ENCODE measurements around the gene ANKDD1A.

Gene ANKDD1A

DNA sequence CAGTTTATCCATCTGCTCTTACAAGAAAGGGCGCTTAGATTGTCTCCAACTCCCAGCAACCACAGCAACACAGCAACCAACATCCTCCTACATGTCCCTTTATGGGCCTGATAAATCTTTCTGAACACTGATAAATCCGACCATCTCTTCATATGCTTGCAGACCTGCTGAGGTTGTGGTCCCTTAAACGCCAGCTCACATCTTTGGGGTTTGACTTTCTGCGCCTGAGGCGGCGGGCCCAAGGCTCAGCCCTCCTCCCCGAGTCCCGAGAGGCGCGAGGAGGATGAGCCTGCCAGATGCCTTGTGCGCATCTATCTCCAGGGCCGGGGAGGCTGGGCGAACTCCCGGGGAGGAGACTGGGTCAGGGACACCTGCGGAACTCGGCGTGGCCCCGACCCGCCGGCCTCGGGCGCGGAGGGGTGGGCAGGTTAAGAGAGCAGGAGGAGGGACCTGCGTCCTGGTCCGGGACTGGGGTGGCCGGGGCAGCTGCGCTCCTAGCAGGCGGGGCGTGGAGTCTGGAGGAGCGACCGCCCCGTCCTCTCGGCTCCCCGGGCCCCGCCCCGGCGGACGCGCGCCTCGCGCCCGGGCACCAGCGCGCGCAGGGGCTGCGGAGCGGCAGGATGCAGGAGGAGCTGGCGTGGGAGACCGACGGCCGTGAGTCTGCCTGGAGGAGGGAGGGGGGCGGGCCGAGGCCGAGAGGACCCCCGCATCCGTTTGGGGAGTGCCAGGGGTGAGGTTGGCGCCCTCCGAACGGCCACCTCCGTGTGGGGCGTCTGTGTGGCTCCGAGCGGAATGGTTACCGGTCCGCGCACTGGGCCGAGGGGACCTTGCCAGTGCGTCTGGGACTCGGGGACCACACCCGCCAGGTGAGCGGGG lies at the start of gene ANKDD1A:
Gene ANKDD1A (plus strand): TSS at position 592 of the 876 bp plus-strand sequence. CDS start 29 bp downstream, at position 621.
- peak; percentile 63 to 68 for DNase-seq

DNA sequence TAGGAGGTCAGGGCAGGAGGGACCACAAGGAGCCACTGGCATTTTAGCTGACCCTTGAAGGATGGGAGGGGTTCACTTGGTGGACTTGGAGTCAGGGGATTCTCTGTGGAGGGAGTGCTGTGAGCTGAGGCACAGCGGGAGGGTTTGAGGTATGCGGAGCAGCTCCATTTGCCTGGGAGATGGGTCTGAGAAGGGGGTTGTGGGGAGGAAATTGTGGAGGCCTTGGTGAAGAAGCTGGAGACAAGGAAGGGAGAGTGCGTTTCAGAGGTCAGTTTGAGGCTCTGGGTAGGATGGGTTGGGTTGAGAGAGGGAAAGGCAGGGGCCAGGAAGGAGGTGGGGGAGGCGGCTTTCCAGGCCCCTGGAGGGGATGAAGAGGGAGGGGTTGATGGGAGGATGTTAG lies 49.7 kb upstream of the ANKDD1A start:
- no peak for DNase-seq

DNA sequence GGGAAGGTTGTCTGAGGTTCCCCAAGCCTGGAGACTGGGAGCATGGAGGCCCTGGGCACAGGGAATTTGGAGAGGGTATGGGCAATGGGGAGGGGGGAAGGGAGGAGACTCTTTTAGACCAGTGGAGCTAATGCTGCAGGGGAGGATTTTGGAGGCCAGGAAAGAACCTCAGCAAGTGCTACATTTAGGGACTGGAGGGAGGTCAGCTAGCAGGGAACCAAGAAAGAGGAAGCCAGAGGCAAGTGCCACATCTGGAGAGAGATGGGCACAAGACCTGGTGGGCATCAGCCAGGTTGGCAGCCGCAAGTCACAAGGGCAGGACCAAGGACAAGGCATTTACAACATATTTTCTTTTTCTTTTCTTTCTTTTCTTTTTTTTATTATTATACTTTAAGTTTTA lies 49.3 kb upstream of the ANKDD1A start:
- DNase-seq, result no peak

DNA sequence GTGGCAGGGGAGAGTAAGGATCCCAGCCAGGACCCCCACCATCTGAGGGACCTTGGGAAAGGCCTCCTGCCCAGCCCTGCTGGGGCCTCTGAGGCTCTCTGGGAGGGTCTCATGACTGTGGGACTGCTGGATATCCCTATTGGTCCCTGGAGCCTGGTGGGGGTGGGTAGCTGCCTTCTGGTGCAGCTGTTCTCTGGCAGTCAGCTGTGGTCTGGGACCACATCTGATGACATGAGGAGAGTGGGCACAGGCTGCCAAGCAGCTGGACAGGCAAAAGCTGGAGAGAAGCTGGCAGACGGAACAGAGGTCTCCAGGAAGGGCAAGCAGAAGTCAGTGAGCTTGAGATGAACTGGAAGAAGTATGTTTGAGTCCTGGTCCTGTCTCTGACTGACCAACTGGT lies 47.6 kb upstream of the ANKDD1A start:
- DNase-seq, result no peak

DNA sequence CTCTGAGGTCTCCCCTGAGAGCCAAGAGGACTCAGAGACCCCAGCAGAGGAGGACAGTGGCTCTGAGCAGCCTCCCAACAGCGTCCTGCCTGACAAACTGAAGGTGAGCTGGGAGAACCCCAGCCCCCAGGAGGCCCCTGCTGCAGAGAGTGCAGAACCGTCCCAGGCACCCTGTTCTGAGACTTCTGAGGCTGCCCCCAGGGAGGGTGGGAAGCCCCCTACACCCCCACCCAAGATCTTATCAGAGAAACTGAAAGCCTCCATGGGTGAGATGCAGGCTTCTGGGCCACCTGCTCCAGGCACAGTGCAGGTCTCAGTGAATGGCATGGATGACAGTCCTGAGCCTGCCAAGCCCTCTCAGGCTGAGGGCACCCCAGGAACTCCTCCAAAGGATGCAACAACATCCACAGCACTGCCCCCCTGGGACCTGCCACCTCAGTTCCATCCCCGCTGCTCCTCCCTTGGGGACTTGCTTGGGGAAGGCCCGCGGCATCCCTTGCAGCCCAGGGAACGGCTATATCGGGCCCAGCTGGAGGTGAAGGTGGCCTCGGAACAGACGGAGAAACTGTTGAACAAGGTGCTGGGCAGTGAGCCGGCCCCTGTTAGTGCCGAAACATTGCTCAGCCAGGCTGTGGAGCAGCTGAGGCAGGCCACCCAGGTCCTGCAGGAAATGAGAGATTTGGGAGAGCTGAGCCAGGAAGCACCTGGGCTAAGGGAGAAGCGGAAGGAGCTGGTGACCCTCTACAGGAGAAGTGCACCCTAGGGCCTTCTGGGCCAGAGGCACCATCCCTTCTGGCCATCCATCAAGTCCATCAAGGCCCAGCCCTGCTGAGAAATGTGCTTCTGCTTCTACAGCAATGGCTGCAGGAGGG lies 46.3 kb upstream of the ANKDD1A start:
- DNase-seq, result no peak

DNA sequence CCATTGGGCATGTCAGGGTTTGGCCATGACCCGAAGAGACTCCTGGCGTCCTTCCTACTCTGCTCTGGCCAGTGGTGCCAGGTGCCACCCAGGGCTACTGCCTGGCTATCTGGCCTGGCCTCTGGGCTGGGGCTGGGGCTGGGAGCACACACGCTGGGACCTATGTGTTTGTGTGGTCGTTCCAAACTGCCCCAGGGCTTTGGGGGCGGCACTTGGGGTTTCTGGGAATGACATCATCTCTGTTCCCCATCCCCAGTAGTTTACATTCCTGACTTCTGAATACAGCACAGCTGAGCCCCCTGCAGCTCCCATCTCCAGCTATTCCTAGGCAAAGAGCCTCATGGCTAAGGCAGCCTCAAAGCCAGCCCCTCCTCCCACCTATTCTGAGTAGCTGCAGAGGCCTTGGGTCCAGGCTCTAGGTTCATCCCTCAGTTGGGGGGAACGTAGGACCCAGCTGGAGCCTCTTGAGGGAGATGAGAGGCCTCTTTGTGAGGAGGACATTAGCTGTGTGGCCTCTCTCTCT lies 45.6 kb upstream of the ANKDD1A start:
- no peak for DNase-seq

DNA sequence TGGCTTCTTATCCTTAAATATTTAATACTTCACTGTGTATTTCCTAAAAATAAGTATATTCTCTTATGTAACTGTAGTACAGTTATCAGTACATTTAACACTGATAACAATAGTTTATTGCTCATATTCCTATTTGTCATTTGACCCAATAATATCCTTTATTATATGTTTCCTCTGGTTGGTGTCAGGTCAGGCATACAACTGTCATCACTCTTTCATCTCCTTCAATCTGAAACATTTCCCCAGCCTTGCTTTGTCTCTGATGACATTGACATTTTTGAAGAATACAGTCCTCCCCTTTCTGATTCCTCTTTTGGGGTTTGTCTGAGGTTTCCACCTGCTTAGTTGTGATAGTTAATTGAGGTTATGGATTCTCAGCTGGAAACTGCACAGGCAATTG lies 42.2 kb upstream of the ANKDD1A start:
- no peak for DNase-seq

DNA sequence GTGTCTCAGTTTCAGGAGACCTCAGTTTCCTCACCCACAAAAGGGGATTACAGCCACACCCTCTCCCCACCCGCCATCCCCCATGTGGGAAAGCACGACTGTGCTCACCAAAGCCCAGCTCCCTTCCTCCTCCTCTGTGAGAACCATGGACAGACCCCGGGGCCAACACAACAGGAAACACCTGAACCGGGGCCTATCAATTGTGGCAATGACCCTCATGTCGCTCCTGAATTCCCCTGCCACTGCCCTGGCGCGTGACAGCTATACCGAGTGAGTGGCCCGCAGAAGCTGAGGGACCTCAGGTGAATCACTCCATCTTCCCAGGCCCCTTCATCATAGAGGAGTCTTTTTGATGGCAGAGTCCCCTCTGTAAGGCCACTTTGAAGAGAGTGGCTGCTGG lies 41.3 kb upstream of the ANKDD1A start:
- no peak for DNase-seq

DNA sequence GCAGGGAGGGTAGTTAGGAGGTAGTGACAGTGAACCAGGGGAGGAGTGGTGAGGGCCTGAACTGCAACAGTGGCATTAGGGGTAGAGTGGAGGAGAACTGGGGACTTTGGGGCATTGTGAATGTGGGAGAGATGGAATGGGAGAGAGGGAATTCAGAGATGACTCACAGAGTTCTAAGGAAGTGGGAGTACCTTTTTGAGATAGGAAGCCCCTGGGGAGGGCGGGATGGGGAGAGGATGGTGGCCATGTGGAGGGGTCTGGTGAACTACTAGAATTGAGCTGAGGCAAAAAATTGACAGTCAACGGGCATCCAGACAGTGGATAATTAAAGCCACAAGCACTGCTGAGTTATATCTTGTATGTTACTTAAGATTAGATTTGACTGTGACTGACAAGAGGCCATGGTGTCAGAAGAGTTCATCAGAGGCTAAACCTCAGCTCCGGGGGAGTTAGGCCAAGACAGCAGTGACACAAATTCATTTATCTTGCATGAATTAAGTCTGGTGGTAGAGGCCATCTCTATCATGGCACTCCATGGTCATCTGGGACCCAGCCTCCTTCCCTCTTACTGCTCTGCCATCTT lies 36.0 kb upstream of the ANKDD1A start:
- no peak for DNase-seq

DNA sequence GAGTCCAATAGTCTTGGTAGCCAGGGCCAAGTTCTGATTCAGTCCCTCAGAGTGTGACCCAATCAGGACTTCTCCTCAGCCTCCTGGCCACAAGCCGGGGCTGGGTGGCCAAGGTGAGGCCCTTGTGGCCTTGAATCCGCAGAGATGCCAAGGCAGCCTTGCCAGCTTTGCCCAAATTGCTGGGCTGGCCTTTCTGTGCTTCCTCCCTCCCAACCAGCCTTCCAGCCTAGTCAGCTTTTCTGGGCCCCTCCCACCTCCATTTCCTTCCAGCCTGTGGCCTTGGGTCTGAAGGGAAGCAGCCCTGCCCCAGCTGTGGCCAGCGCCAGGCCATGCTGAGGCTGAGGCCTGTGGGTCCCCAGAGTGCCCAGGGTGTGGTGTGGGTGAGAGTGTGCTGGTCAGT lies 34.3 kb upstream of the ANKDD1A start:
- peak in 1 of 2 experiments; percentile 24 for DNase-seq

DNA sequence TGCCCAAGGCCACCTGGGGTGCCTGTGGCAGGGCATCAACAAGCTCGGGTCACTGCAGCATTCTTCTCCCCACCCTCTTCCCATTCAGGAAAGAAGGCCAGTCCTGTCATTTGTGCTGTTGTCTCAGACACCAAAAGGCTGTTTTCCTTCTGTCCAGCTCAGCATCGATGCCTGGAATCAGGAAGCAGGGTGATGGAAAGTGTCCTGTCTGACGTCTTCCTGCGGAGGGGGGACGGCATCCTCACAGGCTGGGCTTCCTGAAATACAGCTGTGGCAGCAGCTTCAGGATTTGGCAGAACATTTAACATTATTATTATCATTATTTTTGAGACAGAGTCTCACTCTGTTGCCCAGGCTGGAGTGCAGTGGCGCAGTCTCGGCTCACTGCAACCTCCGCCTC lies 33.0 kb upstream of the ANKDD1A start:
- DNase-seq, result no peak

DNA sequence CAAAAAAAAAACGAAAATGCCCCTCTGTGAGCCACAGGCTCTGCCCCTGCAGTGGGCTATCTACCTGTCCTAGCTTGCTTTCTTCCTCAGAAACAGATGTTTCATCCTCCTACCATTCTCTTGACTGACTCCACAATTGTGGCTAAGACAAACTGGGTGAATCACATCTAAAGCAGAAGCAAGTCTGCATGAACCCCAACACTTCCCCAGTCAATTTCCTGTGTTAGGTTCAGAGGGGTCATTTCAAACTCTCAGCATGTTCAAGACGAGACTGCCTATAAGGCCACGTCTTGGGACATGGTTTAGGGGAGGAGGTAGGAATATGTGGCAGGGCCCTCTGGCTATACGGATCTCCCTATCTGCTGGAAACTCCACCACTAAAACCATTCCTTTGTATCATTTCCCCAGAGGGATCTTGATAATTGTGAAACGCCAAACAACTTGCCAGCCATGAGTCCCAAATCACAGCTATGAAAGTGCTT lies 28.6 kb upstream of the ANKDD1A start:
- peak in 1 of 2 experiments; percentile 33 for DNase-seq

DNA sequence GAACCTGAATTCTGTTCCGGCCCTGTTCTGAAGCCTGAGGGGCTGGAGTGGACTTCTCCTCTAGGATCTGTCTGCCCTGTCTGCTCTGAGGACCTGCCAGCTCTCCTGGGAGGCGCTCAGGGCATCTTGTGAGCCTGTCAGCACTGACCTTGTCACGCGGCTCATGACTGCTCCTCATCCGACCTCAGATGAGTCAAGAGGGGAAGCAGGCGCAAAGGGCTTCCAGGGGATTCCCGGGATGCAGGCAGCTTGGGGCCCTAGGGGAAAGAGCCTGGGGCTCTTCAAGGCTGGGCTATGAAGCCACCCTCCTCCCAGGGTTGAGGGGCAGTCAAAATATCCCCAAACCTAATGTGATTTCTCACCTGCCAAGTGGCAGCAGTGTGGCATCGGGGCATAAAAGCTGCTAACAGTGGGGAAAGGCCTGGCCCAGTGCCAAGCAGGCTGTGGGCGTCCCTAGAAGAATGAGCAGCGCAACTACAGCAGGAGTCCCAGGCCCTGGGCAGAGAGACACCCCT lies 27.6 kb upstream of the ANKDD1A start:
- DNase-seq, result peak; percentile 83 to 87

DNA sequence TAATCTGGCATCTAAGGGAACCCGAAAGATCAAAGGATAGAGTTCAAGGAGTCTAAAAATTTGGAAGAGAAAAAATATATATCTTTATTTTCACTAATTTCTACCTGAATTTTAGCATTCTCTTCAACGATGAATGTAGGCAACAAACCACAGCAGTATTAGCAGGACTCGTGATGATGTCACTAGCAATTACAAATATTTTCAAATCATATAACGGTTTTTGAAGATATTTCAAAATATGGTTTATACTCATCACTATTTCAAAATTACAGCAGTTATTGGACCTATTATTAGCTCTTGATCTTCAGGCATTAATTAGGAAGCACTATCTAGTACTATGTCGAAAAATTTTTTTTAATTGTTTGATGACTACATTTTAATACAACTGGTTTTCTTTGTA lies 27.0 kb upstream of the ANKDD1A start:
- DNase-seq, result no peak

DNA sequence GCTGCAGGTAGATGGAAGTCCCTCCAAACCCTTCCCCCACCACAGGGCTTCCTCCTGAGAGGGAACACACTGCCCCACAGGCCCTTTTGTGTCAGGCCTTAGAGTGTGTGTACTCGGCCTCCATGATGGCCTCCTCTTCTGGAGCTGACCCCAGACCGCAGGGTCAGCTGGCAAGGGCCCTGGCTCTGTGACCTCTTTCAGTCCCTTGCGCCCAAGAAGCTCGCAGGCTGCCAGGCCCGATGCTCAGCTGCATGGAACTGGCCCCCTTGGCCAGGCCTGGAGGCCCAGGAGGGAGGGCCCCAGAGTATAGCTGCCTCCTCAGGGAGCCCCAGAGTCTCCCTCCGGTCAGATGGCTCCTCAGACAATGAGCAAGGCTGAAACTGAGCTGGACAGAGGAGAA lies 23.4 kb upstream of the ANKDD1A start:
- DNase-seq, result no peak

DNA sequence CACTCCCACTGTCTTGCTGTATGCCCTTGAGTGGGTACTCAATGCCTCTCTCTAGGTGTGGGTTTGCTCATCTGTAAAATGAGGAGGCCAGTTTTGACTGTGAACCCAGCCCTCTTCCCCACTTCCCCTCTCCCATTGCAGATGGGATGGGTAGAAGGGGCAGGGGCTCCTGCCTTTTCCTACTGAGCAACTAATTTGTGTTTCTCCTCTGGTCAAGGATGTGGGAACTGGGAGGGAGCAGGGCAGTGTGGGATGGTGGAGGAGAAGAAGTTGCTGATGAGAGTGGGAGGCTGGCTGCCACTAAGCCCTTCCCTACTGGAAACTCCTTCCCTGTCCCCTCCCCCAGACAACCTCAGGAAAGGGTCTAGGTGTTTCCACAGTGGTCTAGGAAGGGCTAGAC lies 20.1 kb upstream of the ANKDD1A start:
- DNase-seq, result no peak

DNA sequence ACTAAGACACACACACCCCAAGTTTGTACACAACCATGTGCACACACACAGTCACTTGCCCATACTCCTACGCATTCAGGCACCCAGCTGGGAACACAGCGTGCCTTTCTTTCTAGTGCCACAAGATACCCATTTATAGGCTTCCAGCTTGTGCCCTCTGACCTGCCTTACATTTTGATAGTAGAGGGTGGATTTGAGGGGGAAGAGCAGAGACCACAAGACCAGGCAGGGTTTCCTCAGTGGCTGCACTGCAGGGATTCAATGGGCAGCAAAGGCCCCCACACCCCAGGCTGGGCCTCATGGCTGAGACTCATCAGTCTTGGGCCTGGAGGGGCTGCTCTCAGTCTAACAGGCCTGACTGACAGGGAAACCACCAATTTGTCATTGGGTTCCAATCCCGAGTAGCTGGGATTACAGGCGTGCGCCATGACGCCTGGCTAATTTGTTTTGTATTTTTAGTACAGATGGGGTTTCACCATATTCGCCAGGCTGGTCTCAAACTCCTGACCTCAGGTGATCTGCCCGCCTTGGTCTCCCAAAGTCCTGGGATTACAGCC lies 18.8 kb upstream of the ANKDD1A start:
- DNase-seq, result peak; percentile 60 to 70

DNA sequence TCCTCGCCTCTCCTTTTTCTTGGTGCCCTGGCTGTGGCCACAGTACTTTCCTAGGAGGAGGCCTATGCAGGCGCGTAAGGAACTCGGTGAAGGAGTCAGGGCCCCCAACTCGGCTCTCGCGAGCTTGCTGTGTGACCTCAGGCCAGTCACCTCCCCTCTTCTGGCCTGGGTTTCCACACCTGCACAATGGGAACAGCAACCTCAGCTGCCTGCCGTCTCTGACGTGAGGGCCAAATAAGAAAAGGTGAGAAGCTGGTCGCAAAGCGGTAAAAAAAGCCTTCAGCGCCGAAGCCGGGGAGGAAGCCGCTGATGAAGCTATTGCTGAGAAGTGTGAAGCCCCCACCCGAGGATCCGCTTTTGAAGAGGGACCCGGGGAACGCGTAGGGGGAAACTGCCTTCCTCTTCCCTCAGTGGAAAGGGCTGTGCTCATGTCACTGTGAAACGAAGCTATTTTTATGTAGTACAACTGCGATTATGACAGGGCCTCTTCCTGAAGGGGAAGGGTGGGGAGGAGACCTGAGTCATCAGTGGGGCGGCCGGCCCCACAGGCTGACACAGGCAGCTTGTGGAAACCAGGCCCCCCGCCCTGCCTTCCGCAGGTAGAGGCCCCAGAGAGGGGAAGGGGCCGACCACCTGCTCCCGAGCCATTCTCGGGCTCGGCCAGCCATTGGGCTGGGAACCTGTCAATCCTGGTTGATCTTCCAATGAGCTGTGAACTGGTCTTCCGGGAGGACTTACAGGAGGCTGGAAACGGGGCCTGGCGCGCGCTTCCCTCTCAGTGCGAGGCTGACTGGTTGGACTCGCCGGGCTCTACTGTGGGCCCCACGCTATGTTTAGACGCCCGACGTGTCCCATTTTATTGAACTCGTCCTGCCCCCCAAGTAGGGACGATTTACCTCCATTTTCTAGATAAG lies 18.0 kb upstream of the ANKDD1A start:
- DNase-seq, result peak; percentile 97 to 98

DNA sequence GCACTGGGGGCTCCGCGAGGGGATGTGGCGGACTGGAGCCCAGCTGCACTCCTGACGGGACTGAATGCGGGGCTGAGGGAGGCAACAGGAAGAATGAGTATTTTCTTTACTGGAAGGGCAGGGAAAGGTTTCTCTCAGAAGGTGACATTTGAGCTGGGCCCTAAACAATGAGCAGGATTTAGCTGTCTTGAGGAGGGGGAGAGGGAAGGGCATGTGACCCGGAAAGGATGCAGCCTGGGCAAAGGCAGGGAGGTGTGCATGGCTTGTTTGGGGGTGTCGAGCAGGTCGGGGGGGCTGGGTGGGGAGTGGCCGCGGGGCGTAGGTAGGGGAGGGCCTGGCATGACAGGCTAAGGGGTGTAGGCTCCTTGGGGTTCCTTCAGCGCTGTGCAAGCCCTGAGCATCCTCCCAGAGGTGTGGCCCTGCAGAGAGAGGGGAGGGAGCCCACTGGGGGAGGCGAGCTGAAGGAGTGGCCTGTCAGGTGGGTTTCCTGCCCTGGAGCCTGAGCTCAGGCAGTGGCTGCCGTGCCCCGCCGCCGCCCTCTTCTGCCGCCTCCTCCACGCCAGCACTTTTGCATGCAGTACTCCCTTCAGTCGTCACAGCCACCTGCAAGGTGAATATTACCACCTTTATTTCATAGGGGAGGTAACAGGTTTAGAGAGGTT lies 17.2 kb upstream of the ANKDD1A start:
- peak; percentile 72 to 78 for DNase-seq

DNA sequence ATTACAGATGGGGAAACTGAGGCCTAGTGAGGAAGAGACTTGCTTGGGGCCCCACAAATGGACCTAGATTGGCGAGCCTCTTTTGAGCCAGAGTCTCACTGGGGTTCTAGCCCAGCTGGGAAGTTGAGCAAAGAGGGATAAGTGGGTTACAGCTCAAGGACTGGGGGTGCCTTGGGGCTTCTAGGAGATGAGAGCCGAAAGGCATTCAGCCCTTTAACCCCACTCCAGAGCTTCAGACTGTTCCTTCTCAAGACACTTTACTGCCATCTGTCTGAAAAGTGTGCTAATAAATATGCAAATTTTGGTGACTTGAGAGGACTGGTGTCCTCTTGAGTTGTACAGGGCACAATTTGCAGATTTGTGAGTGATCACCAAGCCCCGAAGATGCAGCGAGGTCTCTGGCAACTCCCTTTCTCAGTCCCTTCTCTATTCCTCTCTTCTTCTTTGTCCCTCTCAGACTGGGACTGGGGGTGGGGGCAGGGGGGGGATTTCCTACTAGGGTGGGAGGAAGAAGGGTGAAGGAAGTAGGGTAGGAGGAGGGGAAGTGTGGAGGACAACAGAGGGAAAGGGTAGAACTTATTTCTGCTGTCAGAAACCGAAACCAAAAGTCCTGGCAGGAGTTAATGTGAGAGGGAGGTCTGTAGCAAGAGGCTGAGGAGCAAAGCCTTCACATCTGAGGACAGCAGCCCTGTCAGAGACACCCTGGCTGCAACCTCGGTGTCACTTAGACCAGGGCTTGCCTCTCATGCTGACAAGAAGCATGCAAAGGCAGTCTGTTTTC lies 16.2 kb upstream of the ANKDD1A start:
- peak; percentile 36 to 44 for DNase-seq
